HCT116 (cell line): ENCODE measurements around the gene ZNF580. TPM values are rescaled to one million over a fixed set of nuclear protein-coding genes. Genes with fewer than 3 reads are reported as not detected.

Experiments used
- ATAC-seq: fragments of 200-7000 bp; cut with Tn5 transposase; 2 replicates; pipeline ENCODE4 v1.9.1; 2020; ENCODE audit warnings: mild to moderate bottlenecking, moderate library complexity
- BruUV-seq: library from RNA; stranded (reverse); fragments of 400-500 nt; replicated peaks from 2 replicates; lab custom pipeline; 2021; lab: Mats Ljungman, UMichigan
- CTCF ChIA-PET: fragments of 300-600 bp; sonication (Branson Sonifier 250); formaldehyde crosslinking; loops from one replicate; lab custom pipeline; 2021; ENCODE audit warnings: antibody characterized with exemption; lab: Charles Lee
- POLR2A ChIA-PET: fragments of 300-600, 350-600 bp; sonication (Branson Sonifier 250); formaldehyde crosslinking; loops from one replicate; lab custom pipeline; 2021; ENCODE audit warnings: antibody characterized with exemption; lab: Charles Lee
- RAD21 ChIA-PET, 2 experiments: fragments of 300-600 bp; sonication (Branson Sonifier 250); formaldehyde crosslinking; loops; one replicate each; lab custom pipeline; 2023; ENCODE audit warnings: low total read pairs in 2 of 2; ENCODE audit not compliant: uncharacterized antibody in 2 of 2, unreplicated experiment in 2 of 2, low non-redundant PET in 1 of 2; lab: Charles Lee
- DNase-seq: peaks from one replicate; pipeline ENCODE4 v3.0.0-alpha.2; 2010; ENCODE audit warnings: low read depth, low spot score
- H2AFZ ChIP-seq: fragments of 200-600 bp; shearing (Covaris generic), sonication (generic); 2 replicates; pipeline ENCODE4 v1.6.1; 2017; ENCODE audit warnings: low read depth, mixed run types, mixed read lengths, antibody characterized with exemption, low read length; ENCODE audit not compliant: poor library complexity, severe bottlenecking
- H3K27ac ChIP-seq: 2 replicates; pipeline ENCODE4 v1.5.1; 2012; ENCODE audit warnings: low read depth, low read length
- H3K27me3 ChIP-seq: fragments of 200-600 bp; sonication (generic); 2 replicates; pipeline ENCODE4 v1.6.1; 2016; ENCODE audit warnings: mixed run types, low read length, mixed read lengths; ENCODE audit not compliant: insufficient read depth
- H3K36me3 ChIP-seq, 2 experiments: fragments of 200-500 bp in 1 of 2; fragments of 200-600 bp in 1 of 2; sonication (Bioruptor generic) in 1 of 2; sonication (generic) in 1 of 2; 2 replicates each; pipeline versions ENCODE4 v1.5.1 to v1.6.1; 2014 to 2016; ENCODE audit warnings: low read length in 2 of 2, inconsistent platforms in 1 of 2, mixed read lengths in 1 of 2, mixed run types in 1 of 2; ENCODE audit not compliant: insufficient read depth in 2 of 2, control insufficient read depth in 1 of 2
- H3K4me1 ChIP-seq, 2 experiments: fragments of 200-600 bp in 1 of 2; sonication (generic) in 1 of 2; 2 replicates each; pipeline versions ENCODE4 v1.5.1 to v1.6.1; 2012 to 2017; ENCODE audit warnings: low read length in 2 of 2, inconsistent platforms in 1 of 2, mild to moderate bottlenecking in 1 of 2, mixed read lengths in 1 of 2, mixed run types in 1 of 2, moderate library complexity in 1 of 2; ENCODE audit not compliant: insufficient read depth in 2 of 2, control insufficient read depth in 1 of 2
- H3K4me2 ChIP-seq: fragments of 200-600 bp; sonication (generic); 2 replicates; pipeline ENCODE4 v1.6.1; 2017; ENCODE audit warnings: mixed run types, low read length, mixed read lengths
- H3K4me3 ChIP-seq, 2 experiments: fragments of 200-600 bp in 1 of 2; sonication (generic) in 1 of 2; replicated peaks in 1 of 2; 2 replicates each; pipeline ENCODE4 v1.5.1; 2011 to 2016; ENCODE audit warnings: low read length in 2 of 2, control low read depth in 1 of 2, low read depth in 1 of 2, mild to moderate bottlenecking in 1 of 2, mixed read lengths in 1 of 2, mixed run types in 1 of 2
- H3K79me2 ChIP-seq: fragments of 200-600 bp; sonication (generic); 2 replicates; pipeline ENCODE4 v1.6.1; 2017; ENCODE audit warnings: mild to moderate bottlenecking, mixed run types, low read length, moderate library complexity, mixed read lengths; ENCODE audit not compliant: insufficient read depth
- H3K9ac ChIP-seq: fragments of 200-600 bp; sonication (generic); 2 replicates; pipeline ENCODE4 v1.6.1; 2016; ENCODE audit warnings: low read length, mixed read lengths
- H3K9me2 ChIP-seq: fragments of 200-600 bp; sonication (generic), shearing (Covaris generic); 2 replicates; pipeline ENCODE4 v1.6.1; 2017; ENCODE audit warnings: mixed run types, mild to moderate bottlenecking, moderate library complexity; ENCODE audit not compliant: insufficient read depth
- H3K9me3 ChIP-seq, 2 experiments: fragments of 200-500 bp in 1 of 2; fragments of 200-600 bp in 1 of 2; sonication (Bioruptor generic) in 1 of 2; sonication (generic) in 1 of 2; 2 replicates each; pipeline ENCODE4 v1.6.1; 2014 to 2017; ENCODE audit warnings: low read length in 2 of 2, mixed read lengths in 2 of 2, inconsistent platforms in 1 of 2, low read depth in 1 of 2, mild to moderate bottlenecking in 1 of 2, mixed run types in 1 of 2, moderate library complexity in 1 of 2; ENCODE audit not compliant: control insufficient read depth in 1 of 2, insufficient read depth in 1 of 2
- H4K20me1 ChIP-seq: fragments of 200-600 bp; sonication (generic), shearing (Covaris generic); 2 replicates; pipeline ENCODE4 v1.6.1; 2017; ENCODE audit warnings: mixed run types, mild to moderate bottlenecking, moderate library complexity; ENCODE audit not compliant: insufficient read depth
- CBX3 ChIP-seq: IDR thresholded peaks from 2 replicates; pipeline ENCODE4 v1.6.1; 2012; ENCODE audit warnings: low read depth
- CTCF ChIP-seq, 3 experiments: fragments of 200-600 bp in 1 of 3; sonication (generic) in 1 of 3; IDR thresholded peaks in 2 of 3; conservative IDR thresholded peaks in 1 of 3; 2 replicates each; pipeline ENCODE4 v1.5.1; 2012 to 2017; ENCODE audit warnings: low read depth in 2 of 3, low read length in 2 of 3, antibody characterized with exemption in 1 of 3, borderline replicate concordance in 1 of 3, control low read depth in 1 of 3, mild to moderate bottlenecking in 1 of 3, mixed read lengths in 1 of 3, mixed run types in 1 of 3, moderate library complexity in 1 of 3; ENCODE audit not compliant: insufficient read depth in 1 of 3
- FOSL1 ChIP-seq: IDR thresholded peaks from 2 replicates; pipeline ENCODE4 v1.6.1; 2012; ENCODE audit warnings: low read depth
- SP1 ChIP-seq: IDR thresholded peaks from 2 replicates; pipeline ENCODE4 v1.6.1; 2012; ENCODE audit warnings: low read depth
- TCF7L2 ChIP-seq: IDR thresholded peaks from 2 replicates; pipeline ENCODE4 v1.7.0; 2011; ENCODE audit warnings: borderline replicate concordance, inconsistent platforms; ENCODE audit not compliant: insufficient read depth, insufficient read length; ENCODE audit errors: extremely low read depth
- intact Hi-C: fragments of 100-400 bp; cut with micrococcal nuclease; formaldehyde crosslinking; loops from 2 replicates; pipeline ENCODE4 v1.10.0; 2022
- total RNA-seq: library from RNA; stranded (reverse); gene quantifications from one replicate; pipeline ENCODE4 v1.2.1, GENCODE V29; 2021; ENCODE audit not compliant: unreplicated experiment

The ZNF580 gene
- total RNA-seq, 1 experiment from 2014 or later = 36.7 TPM

DNA sequence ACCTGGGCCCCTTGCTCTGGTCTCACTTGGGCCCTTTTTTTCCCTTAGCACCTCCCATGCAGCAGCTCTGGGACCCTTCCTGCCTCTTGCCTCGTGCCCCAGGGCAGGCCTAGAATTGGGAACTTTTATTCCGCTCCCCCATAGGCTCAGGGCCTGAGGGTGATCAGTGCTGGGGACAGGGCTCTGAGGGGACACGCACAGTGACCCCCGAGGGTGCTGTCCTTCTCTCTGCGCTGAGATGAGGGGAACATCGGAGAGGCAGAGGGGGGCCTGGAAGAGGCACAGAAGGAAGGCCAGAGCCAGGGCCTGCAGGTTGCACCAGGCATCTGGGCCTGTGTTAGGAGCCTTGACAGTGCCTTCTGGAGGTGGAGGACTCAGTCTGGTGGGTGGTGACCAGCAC is 45.0 kb downstream of the ZNF580 start (continued):
- TF ChIP-seq CTCF (IDR thresholded peaks at IDR 0.05 in 2 of 3, conservative IDR thresholded peaks at IDR 0.05 in 1 of 3; ENCODE audit: borderline replicate concordance in 1 of 3, insufficient read depth in 1 of 3, low read depth in 2 of 3, low read length in 2 of 3) = no peak

DNA sequence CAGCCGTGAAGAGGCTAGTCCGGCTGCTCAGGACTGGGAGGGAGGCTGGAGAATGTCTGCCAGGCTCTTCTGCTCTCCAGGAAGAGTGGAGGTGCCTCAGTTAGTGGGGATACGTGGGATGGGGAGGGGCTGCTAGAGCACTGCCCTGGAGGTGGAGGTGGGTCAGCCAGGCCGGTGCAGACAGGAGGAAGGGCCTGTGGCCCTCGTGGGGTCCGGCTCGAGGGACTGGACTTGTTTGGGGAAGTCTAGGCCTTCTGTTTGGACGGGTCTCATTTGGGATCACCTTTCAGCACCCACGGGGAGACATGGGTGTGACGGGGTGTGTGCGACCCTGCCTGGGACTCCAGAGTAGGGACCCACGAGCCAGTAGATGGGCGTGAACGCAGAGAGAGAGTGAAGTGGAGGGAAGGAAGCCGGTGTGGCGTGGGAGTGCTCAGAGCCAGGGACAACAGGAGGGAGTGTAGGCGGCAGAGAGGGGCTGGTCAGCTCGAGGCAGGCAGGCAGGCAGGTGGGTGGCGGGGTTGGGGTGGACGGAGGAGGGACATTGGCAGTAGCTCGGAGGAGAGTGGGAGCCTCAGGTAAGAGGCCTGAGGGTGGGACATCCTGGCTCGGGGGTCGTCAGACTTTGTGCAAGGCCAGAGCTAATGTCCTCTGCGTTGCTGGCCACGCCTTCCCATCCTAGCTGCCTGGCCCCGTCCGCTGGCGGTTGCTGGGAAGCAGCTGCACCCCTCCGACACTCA is 45.7 kb downstream of the ZNF580 start:
- Histone ChIP-seq H3K4me2 (no peak overlapping the region), H4K20me1 (no peaks in the 10 kb centered on the region), H3K9me3 (no peaks in the 10 kb centered on the region), H3K4me1 (no peaks in the 10 kb centered on the region), H3K4me3 (no peak overlapping the region), H3K36me3 (peaks cover 16 to 19% of the 10 kb centered on the region in 2 experiments; a peak in 3 of 4 replicates)
- intact Hi-C loops = no loop called here
- DNase-seq = no peak
- RAD21 ChIA-PET = no interaction called here
- POLR2A ChIA-PET = no interaction called here
- no peak for TF ChIP-seq FOSL1
- TF ChIP-seq SP1 = no peak
- no peak for TF ChIP-seq TCF7L2
- no peak for TF ChIP-seq CBX3
- TF ChIP-seq, all 23 proteins: peak for 0
- H3K9ac ChIP-seq = no peak overlapping the region
- no peak overlapping the region for H3K27ac ChIP-seq
- no TSS peak for BruUV-seq
- no peaks in the 10 kb centered on the region for H3K27me3 ChIP-seq
- no peak for ATAC-seq
- no peak overlapping the region for H2AFZ ChIP-seq
- CTCF ChIA-PET = no interaction called here
- no peaks in the 10 kb centered on the region for H3K9me2 ChIP-seq
- H3K79me2 ChIP-seq = peaks cover 56% of the 10 kb centered on the region
